Glomerular endothelial cell (primary cell): ENCODE results near the gene SIL1. TPM values are rescaled to one million over a fixed set of nuclear protein-coding genes. Genes with fewer than 3 reads are reported as not detected.
"Not testable (repeated sequence)": the region's sequence is repeated elsewhere in the genome, so short reads cannot be mapped to it uniquely, and the experiment has no call there.

Source experiments
- DNase-seq: peaks from one replicate; pipeline ENCODE4 v3.0.0-alpha.2; 2011; ENCODE audit warnings: low read depth, low spot score; ENCODE audit errors: extremely low read depth
- total RNA-seq: library from RNA; depleted of rRNA; stranded (reverse); fragments of >200 nt; gene quantifications from 2 replicates; pipeline ENCODE4 v1.2.3, GENCODE V29; 2015

The SIL1 gene
- total RNA-seq, 1 donor from 2014 or later = 48.7 TPM

DNA sequence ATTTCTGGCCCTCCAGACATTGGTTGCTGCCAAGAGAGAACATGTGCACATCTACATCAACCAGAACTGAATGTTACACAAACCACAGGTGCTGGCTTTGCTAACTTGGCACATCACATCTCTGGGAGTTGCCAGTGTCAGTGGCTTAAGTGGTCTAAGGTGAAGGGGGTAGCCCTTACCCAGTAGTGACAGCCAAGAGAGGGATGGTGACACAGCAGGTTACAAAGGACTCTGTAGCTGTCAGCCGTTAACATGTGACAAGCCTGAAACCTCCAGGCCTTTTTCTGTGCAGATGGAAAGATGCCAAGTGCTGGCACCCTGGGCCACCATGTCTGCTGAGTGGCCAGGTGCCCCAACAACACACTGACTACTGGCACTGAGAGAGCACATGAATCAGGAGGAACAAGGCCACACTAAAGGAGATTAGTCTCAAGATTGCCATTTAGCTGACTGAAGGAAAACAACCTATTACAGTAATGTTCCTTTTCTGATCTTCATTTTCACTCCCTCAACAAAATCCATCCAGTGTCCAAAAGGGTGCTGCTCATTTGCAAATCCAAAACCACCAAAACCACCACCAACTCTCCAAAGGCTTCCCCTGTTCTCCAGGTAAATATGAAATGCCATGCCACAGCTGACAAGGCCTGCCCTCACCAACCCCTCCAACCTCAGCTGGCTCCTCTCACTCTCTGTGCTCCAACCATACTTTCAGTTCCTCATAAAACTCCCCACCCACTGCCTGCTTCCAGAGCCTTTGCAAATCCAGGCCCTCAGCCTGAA, 20.2 kb downstream of the SIL1 start:
- DNase-seq = no peak

DNA sequence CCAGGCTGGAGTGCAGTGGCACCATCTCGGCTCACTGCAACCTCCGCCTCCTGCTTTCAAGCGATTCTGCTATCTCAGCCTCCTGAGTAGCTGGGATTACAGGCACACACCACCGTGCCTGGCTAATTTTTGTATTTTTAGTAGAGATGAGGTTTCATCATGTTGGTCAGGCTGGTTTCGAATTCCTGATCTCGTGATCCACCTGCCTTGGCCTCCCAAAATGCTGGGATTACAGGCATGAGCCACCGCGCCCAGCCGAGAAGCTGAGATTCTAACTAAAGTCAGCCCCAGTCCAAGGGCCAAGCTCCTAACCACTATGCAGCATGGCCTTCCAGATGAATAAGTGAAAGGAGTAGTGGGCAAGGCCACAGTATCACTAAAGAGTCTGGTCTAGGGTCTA, 20.9 kb downstream of the SIL1 start:
- DNase-seq = not testable (repeated sequence)

DNA sequence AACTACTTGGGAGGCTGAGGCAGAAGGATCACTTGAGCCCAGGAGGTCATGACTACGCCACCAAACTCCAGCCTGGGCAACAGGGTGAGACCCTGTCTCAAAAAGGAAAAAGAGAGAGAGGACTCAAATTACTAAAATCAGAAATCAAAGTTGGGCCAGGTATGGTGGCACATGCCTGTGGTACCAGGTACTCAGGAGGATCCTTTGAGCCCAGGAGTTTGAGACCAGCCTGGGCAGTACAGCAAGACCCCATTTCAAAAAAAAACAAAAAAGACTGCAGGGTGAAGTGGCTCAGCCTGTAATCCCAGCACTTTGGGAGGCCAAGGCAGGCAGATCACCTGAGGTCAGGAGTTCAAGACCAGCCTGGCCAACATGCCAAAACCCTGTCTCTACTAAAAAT, 23.8 kb downstream of the SIL1 start:
- DNase-seq = not testable (repeated sequence)

DNA sequence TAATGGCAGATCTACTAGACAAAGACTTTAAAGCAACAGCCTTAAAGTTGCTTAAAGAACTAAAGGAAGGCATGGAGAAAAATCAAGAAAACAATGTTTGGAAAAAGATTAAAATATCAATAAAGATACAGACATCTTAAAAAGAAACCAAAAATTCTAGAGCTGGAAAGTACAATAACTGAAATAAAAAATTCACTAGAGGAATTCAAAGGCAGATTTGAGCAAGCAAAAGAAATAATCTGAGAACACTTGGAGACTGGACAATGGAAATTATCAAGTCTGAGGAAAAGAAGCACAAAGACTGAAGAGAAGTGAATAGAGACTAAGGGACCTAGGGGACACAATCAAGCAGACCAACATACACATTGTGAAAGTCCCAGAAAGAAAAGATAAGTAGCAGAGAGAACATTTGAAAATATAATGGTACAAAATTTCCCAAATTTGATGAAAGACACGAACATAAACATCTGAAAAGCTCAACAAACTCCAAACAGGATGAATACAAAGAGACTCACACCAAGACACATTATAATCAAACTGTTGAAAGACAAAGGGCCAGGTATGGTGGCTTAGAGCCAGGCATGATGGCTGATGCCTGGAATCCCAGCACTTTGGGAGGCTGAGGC, 26.3 kb downstream of the SIL1 start:
- no peak for DNase-seq

DNA sequence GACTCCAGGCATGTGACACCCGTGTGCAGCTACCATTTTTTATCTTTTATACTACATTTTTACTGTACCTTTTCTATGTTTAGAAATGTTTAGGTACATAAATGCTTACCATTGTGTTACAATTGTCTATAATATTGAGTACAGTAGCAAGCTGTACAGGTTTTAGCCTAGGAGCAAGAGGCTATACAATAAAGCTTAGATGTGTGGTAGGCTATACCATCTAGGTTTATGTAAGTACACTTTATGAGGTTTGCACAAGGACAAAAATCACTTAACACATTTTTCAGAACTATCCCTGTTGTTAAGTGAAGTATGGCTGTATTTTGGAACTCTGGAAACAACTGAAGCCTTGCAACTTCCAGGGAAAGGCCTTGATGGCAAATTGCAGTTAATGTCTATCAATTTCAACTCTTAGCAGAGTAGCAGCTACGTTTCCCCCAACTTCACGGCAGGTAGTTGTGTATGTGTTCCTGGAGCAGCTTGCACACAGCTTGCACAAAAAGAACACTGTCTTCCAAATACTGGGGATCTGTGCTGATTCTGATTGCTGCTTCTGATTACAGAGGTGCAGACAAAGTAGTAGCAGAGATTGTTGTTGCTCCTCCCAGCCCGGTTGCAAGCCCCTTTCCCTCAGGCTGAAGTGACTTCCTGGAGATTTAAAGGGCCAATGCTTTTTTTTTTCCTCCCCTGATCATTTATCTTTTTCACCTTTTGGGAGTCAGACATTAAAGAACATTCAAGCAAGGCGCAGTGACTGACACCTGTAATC, 30.0 kb downstream of the SIL1 start:
- no peak for DNase-seq

DNA sequence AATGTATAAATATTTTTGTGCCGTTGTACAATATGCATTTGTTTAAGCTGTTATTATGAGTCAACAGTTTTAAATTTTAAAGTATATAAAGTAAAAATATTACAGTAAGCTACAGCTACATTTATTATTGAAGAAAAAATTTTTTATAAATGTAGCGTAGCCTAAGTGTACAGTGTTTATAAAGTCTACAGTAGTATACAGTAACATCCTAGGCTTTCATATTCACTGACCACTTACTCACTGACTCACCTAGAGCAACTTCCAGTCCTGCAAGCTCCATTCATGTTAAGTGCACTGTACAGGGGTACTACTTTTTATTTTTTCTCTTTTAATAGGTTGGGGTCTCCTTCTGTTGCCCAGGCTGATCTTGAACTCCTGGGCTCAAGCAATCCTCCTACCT, 30.6 kb downstream of the SIL1 start:
- DNase-seq = no peak

DNA sequence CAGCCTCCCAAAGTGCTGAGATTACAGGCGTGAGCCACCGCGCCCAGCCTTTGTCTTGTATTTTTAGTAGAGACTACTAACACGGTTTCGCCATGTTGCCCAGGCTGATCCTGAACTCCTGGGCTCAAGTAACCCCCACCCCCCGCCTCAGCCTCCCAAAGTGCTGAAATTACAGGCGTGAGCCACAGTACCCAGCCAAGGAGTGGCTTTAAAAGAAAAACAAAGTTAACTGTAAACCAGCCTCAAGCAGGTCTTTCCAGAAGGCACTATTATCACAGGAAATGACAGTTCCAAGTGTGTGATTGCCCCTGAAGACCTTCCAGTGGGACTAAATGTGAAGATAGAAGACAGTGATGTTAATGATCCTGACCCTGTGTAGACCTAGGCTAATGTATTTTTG, 31.1 kb downstream of the SIL1 start:
- no peak for DNase-seq

DNA sequence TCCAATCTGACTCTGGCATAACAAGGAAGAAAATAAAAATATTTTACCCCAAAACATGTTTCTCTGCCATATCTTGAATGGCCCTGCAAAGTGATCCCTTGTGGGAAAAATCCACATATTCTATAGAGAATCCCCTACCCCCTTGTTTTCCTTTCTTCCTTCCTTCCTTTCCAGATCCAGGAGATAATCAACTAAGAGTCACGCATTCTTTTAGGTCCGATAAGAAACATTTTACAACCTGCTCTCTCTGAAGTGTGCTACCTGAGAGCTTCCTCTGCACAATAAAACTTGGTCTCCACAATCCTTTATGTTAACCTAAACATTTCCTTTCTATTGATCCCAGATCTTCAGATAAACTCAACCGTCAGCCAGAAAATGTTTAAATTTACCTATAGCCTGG, 33.3 kb downstream of the SIL1 start:
- not testable (repeated sequence) for DNase-seq

DNA sequence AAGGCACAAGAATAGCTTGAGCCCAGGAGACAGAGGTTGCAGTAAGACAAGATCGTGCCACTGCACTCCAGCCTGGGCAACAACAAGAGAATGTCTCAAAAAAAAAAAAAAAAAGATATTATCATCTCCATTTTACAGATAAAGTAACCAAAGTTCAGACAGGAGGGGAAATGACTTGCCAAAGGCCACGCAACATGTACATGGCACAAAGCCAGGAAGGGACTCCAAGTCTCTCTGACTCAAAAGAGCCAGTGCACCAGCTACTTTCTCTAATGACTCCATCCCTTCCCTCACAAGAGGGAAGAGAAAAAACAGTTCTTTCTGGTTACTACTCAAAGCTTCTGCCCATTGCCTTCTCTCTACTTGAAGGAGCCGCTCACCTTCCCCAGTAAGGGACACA, 34.1 kb downstream of the SIL1 start:
- DNase-seq = peak; percentile 54

DNA sequence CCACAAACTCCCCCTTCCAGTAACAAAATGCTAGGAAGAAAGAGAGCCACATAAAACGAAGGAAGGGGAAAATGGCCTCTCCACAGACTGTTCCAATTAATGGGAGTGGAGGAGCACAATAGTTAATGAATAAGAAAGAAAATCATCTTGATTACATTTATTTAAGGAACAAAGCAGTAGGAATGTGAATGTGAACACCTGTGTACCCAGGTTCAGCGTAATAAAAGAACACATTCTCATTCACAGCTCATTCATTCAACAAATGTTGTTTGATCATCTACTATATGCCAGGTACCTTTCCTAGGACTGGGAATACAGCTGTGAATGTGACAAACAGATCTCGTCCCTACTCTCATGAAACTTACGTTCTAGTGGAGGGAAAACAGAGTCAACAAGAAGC, 35.7 kb downstream of the SIL1 start:
- no peak for DNase-seq

DNA sequence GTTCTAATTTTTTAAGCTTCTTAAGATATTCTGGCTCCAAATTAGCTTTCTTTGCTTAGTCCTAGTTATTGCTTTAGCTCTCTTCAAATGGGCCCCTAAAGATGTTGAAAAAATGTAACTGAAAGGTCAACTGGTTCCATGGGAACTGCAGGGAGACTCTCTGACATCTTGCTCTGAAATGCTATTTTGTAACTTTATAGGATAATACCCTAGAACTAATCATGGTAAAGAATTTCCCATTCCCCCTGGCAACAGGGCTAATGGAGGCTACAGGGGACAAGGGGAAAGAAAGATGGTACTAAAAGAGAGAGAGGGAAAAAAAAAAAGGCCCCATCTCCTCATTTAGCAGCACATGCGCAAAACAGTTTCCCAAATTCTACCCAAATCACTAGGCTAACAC, 39.4 kb downstream of the SIL1 start:
- DNase-seq = no peak

DNA sequence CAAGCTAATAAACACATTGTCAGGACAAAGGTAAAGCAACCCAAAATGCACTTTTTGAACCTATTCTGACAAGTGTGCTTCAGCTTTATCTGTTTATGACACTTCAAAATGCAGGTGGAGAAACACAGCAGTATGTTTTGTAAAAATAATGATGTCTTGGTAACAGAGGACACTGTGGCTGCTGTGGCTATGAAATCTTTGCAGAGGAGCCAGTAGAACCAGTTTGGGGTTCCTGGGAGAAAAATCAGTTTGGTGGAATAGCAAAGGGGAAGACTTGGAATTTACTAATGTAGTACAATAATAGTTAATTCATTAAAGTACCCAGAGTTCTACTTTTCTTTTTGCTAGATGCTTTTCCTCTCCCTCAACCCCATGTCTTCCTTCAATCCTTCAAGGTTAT, 40.6 kb downstream of the SIL1 start:
- DNase-seq = no peak

DNA sequence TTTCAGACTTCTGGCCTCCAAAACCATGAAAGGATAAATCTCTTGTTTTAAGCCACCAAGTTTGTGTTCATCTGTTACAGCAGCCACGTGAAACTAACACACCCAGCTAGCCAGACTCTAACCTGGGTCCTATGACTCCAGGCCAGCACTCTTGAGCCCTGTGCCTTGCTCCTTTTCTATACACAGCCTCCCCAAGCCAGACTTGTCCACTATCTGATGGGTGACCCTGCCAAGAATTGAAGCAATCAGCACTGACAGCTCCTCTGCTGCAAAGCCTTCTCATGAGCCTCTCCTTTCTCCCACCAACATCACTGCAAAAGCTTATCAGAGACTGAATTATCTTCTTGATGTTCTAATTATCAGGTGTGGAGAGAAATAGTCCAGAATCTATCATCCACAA, 41.4 kb downstream of the SIL1 start:
- DNase-seq = no peak

DNA sequence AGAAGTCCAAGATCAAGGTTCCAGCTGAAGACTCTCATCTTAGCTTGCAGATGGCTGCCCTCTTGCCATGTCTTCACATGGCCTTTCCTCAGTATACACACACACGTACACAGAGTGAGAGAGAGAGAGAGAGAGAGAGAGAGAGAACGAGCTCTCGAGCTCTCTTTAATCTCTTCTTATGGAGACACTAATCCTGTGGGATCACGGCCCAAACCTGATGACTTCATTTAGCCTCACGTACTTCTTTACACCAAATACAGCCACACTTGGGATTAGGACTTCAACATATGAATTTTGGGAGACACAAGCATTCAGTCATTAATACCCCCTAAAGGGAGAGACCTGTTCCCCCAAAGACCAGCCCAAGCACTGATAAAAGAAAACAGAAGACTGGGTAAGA, 42.8 kb downstream of the SIL1 start:
- no peak for DNase-seq

DNA sequence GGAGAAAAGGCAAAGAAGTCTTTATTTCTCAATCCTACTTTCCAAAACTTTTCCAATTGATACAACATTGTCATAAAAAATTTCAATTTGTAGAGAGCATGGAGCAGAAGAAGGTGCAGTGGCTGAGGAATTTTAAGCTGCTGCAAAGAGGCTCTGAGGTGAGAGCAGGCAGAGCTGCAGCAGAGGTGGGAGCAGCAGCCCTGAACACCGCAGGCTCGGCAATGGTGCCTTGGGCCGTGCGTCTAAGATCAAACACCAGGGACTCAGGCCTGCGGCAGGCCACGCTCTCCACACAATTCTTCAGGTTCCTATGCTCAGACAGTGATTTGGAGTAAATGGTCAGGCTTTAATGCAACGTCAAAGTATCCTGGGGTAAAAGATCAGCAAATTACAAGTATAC, 46.3 kb downstream of the SIL1 start:
- no peak for DNase-seq

DNA sequence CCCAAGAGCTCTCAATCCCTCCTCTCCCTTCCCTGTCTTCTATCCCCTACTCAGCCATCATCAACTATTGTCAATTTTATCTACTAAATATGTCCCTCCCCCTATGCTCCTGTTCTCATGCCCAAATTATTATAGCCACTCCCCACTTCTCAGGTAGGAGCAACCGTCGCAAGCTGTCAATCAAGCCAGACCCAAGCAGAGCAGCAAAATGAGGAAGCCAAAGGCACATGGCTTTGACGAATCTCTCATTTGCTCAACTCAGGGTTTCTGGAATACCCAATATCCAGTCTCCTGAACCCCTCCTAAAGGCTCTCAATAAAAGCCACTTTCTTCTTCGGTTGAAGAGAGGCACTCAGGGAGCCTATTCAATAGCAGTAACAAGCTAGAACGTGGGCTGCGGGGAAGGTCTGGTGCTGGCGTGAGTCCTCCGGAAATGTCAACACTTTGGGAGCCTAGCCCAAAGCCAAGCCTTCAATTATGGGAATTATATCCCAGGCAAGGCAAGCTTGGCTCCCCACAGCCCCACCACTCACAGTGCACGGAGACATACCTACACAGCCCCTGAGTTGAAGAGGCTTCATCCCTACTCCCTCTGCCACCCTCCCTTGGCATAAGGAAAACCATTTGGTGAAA, 47.7 kb downstream of the SIL1 start:
- no peak for DNase-seq

DNA sequence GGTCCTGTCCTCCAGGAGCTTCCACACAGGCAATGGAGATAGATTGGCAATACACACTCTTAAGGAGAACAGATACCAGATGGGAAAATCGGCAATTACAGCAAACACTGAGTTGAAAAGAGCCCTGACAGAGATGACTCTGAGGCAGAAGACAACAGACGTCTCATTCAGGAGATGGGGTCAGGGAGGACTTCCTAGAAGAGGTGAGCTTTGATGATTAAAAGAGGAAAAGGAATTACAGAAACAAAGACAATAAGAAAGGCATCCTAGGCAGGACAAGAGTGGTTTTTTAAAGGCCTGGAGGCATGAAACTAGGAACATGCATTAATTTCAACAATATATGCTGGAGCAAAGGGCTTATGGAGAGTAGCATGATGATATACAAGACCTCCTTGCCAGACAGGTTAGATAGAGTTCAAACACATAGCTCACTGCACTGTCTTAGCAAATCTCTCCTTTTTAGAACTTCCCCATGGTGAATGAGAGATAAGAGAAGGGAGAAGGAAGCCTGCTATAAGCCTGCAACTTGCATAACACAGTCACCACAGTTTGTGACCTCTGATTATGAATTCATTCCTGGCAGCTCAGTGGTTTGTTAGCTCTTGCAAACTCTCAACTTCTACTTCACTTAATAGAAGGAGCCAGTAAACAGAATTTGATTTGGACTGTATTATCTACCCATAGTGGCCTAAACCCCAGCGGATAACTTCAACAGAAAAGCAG, 48.5 kb downstream of the SIL1 start:
- DNase-seq = no peak

DNA sequence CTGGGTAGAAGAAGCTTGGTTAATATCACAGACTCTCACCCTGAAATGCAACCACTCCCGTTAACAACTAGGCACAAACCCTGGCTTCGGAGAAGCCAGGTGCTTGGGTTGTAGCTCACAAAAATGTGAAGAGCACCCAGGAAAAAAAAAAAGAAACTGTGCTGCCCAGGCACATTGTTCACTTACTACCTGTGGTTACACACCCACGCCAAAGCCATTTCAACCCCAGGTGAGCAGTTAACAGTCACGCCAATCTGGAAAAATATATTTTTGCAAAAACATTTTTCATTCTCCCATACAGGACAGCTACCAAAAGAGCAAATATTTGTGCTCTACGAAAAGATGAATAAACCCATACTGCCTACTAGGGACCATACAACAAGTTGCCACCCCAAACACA, 49.2 kb downstream of the SIL1 start:
- DNase-seq = no peak

DNA sequence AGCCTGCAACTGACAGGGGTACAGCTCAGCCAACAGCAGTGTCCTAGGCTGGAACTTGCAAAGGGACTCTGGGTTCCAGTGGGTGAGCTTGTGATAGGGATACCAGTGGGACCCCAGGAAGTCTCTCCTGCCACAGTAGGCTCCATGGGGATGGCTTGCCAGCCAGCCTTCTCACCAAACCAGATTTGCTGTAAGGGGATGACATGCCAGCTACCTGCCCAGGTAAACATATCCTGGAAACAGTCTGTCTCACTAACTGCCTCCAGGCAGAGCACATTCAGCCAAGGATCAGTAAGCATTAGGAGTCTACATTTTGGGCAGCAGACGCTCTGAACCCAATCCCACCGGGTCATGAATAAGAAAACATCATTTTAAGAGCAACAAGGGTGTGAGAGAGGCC, 49.9 kb downstream of the SIL1 start:
- no peak for DNase-seq

DNA sequence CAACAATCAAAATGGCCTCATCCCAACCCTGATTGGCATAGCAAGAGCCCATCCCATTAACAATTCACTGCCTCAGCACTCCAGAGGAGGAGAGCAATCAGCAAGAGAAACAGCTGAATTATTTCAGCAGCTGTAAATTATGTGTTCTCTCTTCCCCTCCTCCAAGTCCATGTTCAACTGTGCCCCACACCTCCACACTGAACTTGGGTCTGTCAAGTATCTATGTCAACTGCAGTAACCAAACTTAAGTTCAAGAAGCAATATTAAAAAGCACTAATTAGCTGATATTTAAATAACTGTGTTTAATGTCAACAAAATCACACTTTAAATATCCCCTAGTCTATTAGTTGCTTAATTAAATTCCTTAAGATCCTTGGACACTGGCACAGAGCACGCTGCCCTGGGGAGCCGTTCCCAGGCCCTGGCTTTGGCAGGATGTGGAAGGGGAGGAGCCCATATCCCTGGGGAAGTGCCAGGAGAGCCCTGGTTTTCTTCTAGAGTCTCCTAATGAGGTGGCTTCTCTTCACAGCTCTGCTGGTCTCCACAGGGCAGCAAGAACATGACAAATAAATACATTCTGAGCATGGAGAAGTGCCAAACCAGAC, 50.6 kb downstream of the SIL1 start:
- DNase-seq = no peak
